AG04449 (cell line): ENCODE results near the gene ZNF79.

Source experiments
- CTCF ChIA-PET: fragments of 350-600 bp; formaldehyde crosslinking; extraction: SDS; loops from one replicate; lab custom pipeline; 2021; ENCODE audit warnings: antibody characterized with exemption; lab: Yijun Ruan, JAX
- POLR2A ChIA-PET: fragments of 400-600, 350-600 bp; formaldehyde crosslinking; extraction: SDS; loops from one replicate; lab custom pipeline; 2020; ENCODE audit warnings: antibody characterized with exemption, inconsistent platforms; lab: Yijun Ruan, JAX
- DNase-seq: peaks from one replicate; pipeline ENCODE4 v3.0.0-alpha.2; 2010; ENCODE audit warnings: low read depth, low spot score
- H3K4me3 ChIP-seq: 2 replicates; pipeline ENCODE4 v1.5.1; 2011; ENCODE audit warnings: low read depth, mild to moderate bottlenecking, control low read depth, low read length
- TF ChIP-seq, protein P1 (sequence below): IDR thresholded peaks from one replicate; pipeline ENCODE4 v1.5.1; 2011; ENCODE audit warnings: mild to moderate bottlenecking, moderate library complexity, low read length, control low read depth, inconsistent platforms; ENCODE audit not compliant: insufficient read depth; ENCODE audit errors: missing control alignments

The ZNF79 gene

GRCh38 chr9:127423934-127424675, at the start of gene ZNF79:
Gene ZNF79 (plus strand): TSS chr9:127424382. CDS start chr9:127424788, 406 bp downstream.
- ChIA-PET POLR2A (interaction anchor here (1.0 to 2.6 kb wide), 3 partner anchors 26 to 28 kb away, joined by 5 to 19 read pairs (median 5); partner anchors contain the start of genes LRSAM1, RPL12 and SLC2A8), CTCF (interaction anchor here (0.7 to 1.8 kb wide), 4 partner anchors 15 to 219 kb away, joined by 3 to 5 read pairs (median 4); no protein-coding TSS in a partner anchor)
- H3K4me3 ChIP-seq, result peak within 1 kb of the TSS; percentile 94
- TF ChIP-seq, protein P1, sequence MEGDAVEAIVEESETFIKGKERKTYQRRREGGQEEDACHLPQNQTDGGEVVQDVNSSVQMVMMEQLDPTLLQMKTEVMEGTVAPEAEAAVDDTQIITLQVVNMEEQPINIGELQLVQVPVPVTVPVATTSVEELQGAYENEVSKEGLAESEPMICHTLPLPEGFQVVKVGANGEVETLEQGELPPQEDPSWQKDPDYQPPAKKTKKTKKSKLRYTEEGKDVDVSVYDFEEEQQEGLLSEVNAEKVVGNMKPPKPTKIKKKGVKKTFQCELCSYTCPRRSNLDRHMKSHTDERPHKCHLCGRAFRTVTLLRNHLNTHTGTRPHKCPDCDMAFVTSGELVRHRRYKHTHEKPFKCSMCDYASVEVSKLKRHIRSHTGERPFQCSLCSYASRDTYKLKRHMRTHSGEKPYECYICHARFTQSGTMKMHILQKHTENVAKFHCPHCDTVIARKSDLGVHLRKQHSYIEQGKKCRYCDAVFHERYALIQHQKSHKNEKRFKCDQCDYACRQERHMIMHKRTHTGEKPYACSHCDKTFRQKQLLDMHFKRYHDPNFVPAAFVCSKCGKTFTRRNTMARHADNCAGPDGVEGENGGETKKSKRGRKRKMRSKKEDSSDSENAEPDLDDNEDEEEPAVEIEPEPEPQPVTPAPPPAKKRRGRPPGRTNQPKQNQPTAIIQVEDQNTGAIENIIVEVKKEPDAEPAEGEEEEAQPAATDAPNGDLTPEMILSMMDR, result no peak
- DNase-seq, result peak; percentile 33

- CTCF ChIA-PET, result interaction anchor here (0.9 to 1.0 kb wide), 3 partner anchors 12 to 16 kb away, joined by 3 read pairs; no protein-coding TSS in a partner anchor
- TF ChIP-seq, protein P1, result no peak
- POLR2A ChIA-PET, result no interaction called here
- DNase-seq, result no peak
- H3K4me3 ChIP-seq, result no peak overlapping the region
These were observed 43.7 kb upstream of the ZNF79 start for GRCh38 chr9:127380479-127380878.

- H3K4me3 ChIP-seq, result no peak overlapping the region
- TF ChIP-seq, protein P1, result no peak
- POLR2A ChIA-PET, result no interaction called here
- CTCF ChIA-PET, result no interaction called here
- DNase-seq, result no peak
These were observed 41.6 kb upstream of the ZNF79 start for GRCh38 chr9:127382541-127382940.

DNA sequence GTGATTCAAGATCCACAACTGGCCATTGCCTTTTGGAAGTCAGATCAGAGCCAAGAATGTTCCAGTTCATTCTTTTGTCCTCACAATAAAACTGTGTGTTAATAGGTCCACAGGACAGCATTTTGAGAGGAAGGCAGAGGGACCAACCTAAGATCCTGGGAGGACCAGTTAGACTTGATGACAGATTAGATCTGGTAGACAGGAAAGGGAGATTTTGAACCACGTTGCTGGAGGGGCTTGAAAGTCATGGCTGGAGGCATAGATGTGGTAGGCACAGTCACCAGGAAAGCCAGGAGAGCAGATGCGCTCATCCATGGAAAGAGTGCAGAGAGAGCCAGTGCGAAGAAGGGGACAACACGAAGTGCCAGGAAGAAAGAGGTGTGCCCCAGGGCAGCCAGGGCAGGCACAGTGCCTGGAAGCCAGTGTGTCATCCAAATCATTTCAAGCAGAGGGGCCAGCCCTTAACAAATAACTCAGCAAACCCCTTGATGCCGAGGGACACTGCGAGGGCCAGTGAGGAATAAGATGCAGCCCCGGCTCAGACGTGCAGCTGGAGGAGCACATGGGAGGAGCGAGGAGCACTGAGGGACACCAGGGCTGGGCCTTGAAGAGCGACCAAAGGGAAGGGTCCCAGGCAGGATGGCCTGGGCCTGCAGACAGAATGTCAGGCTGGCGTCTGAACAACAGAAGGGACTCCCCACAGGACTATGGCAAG, 40.0 kb upstream of the ZNF79 start:
- no peak for DNase-seq
- H3K4me3 ChIP-seq, result no peak overlapping the region
- ChIA-PET POLR2A (no interaction called here), CTCF (no interaction called here)
- TF ChIP-seq, protein P1, result no peak

DNA sequence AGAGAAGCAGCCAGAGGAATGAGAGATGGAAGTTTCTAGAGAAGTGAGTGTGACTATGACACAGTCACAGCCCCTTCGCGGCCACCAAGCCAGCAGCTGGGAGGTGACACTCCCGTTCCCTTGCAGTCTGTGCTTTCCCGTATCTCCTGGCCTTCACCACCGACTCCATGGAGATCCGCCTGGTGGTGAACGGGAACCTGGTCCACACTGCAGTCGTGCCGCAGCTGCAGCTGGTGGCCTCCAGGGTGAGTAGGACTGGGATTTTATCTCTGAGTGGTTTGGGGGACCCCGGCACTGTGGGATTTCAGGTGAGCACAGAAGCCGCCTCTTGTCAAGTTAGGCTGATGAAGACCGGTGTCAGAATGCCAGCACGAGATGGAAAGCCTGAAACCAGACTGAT, 39.3 kb upstream of the ZNF79 start:
- H3K4me3 ChIP-seq, result no peak overlapping the region
- ChIA-PET POLR2A (no interaction called here), CTCF (no interaction called here)
- DNase-seq, result no peak
- TF ChIP-seq, protein P1, result no peak

- DNase-seq, result no peak
- ChIA-PET POLR2A (no interaction called here), CTCF (no interaction called here)
- H3K4me3 ChIP-seq, result no peak overlapping the region
- TF ChIP-seq, protein P1, result no peak
These were observed 37.9 kb upstream of the ZNF79 start for GRCh38 chr9:127386249-127386648.
